Activated CD8-positive, alpha-beta memory T cell treated with anti-CD3 and anti-CD28 coated beads, Interleukin-2, amount 50 U/mL, for 1 hour (primary cell): Measurements from ENCODE around the gene NRF1.
"Not testable (repeated sequence)": the region's sequence is repeated elsewhere in the genome, so short reads cannot be mapped to it uniquely, and the experiment has no call there.

Experiments
- DNase-seq: peaks from one replicate; pipeline ENCODE4 v3.0.0-alpha.2; 2020; ENCODE audit errors: extremely low read depth

The NRF1 gene

DNA sequence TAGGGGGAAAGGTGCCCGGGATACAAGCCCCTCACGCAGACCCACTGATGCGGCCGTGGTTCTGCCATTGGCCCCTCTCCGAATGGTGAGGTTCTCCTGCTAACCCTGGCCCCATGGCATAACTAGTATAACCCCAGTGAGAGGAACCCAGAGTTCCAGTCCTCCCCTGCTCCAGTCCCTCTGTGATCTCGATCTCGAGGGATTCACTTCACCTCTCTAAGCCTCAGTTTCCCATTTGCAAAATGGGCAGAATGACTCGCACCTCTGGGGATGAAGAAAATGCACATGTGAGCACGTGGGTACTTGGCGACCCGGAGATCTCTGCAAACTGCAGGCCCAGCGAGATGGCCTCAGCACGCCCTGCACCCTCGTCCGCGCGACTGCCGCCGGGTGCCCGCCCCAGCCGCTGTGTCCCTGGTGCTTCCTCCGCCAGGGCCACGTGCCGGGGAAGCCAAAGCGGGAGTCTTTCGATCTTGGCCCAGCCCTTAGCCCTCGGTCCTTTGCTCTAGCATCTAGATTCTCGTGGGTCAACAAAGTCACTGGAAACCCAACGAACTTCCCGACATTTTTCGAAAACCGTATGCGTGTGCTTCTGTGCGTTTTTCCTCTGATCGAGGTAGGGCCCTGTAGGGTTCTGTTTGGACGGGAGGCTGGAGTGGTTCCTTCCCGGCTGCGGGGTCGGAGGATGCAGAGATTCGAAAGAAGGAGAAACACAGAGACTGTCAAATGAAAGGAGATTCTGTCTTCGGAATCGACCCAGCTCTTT, 171.5 kb downstream of the NRF1 start:
- no peak for DNase-seq

GRCh38 chr7:129783584-129783919, 172.0 kb downstream of the NRF1 start:
- no peak for DNase-seq

DNA sequence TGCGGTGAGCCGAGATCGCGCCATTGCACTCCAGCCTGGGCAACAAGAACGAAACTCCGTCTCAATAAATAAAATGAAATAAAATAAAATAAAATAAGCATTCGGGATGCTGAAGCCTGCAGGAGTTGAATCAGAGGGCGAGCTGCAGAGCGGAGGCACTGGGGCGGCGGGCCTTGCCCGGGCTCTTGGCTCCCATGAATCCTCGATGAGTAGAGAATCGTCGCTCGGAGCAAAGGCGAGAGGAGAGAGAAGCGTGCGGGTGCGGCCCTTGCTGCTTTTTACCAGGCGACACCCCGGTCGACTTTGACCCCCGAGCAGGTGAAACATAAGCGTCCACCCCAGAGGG, 172.9 kb downstream of the NRF1 start:
- DNase-seq: no peak

- DNase-seq: no peak
Observed at GRCh38 chr7:129784783-129785684, 173.5 kb downstream of the NRF1 start.

DNA sequence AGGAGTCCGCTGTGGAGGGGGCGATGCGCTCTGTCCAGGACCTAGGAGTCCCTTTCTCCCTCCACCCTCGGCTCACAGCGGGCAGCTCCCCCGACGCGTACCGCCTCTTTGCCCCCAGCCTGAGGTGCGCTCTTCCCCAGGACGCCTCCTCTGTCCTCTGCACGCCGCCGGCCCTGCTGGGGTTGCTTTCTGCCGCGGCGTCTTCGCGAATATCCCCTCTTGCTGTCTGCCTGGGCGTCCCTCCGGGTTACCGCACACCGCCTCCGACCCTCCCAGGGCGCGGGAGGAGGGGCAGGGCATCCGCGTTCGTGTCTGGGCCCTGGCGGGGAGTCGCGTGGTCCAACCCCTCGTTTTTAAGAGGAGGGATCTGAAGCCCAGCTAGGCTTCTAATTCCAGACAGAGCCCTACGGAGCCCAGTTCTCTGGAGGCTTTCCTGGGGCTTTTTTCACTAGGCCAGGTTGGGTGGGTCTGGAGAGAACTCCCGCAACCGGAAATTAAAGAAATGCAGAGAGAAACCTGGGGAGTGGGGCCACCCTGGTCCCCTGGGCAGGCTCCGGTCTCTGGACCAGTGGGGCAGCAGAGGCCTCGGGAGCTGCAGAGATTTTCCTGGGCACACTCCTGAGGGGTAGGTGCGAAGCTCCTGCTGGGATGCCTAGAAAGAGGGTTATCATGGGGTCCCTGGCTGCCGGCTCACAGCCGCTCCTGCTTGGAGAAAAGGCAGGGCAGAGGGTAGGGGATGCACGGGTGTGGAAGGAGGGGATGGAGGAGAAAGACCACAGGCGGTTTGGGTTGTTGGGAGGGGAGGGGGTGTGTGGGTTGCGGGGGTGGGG, 174.4 kb downstream of the NRF1 start:
- DNase-seq: no peak

- DNase-seq: no peak
Observed at GRCh38 chr7:129786825-129787563, 175.5 kb downstream of the NRF1 start.

DNA sequence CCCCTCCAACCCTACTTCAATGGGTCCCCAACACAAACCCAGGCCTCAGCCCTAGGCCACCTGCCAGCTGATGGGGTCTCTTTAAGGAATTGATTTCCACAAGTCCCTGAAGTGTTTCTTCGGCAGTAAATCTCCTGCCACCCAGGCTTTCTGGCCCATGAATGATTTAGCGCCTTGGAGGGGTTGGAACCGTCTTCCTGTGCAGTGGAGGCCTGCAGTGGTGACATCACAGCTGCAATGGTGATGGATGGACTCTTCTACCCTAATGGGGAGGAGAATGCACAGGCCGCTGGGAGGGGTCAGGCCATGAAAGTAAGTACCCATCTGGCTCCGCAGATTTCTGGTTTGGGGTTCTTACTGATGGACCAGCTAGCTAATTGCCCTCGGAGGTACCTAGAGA, 177.5 kb downstream of the NRF1 start:
- DNase-seq: no peak

DNA sequence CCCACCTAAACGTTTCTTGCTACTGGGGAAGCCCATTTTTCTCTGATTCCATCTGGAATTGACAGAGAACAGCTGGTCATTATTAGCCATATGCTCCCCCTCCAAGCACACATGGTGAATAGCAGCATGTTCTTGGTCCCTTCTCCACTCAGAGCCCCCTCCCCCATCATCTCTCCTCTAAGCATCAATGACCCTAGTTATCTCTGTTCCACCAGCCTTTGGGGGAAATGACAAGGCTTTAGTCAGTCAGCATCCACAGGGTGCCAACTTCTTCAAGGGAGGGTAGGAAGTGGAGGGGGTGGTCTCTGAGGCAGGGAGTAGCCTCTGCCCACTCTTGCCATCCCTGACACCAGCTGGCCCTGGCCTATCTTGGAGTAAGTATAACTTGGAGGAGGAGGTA, 178.1 kb downstream of the NRF1 start:
- no peak for DNase-seq

GRCh38 chr7:129790136-129790535, 178.6 kb downstream of the NRF1 start:
- DNase-seq: no peak

GRCh38 chr7:129792721-129793120, 181.2 kb downstream of the NRF1 start:
- DNase-seq: no peak

DNA sequence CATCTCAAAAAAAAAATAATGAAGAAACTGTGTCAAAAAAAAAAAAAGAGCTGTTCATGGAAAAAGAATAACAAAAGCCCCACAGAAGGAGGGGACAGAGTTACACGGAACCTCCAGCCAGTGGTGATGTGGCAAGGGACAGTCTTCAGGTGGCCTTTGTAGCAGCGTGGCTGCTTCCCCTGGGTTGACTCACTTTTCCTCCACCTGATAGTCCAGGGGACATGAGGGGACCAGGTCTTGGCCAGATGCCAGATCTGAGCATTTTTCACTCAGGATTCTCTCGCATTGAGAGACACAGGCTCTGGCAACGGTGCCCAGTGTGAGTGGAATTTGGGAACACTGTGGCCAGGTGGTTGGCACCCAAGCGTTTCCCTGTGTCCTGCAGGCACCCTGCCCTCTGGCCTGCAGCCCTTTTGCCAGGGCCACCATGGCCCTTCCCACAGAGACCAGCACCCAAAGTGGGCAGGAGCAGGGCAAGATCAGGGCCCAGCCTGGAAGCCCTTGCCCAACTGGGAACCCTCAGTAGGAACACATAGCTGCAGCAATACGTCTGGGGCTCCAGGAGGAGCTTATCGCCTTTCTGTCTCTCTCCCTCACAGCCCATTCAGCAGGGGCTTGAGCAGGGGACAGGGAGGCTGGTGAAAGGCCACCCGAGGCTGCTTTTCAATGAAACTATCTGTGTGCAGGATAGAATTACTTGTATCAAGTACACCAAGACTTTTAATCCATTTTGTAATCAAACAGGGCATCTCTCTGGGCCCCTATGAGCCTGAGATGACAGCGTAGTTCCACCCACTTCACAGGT, 182.2 kb downstream of the NRF1 start:
- no peak for DNase-seq

DNA sequence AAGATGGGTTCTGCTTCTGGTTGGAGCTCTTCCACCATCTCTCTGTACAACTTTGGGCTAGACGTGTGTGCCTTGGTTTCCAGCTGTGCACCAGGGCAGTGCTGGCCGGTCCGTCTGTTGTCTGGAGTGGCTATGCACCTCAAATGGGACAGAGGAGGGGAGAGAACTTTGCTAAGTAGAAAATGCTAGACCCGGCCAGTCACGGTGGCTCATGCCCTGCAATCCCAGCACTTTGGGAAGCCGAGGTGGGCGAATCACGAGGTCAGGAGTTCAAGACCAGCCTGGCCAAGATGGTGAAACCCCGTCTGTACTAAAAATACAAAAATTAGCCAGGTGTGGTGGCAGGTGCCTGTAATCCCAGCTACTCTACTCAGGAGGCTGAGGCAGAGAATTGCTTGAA, 182.9 kb downstream of the NRF1 start:
- DNase-seq: not testable (repeated sequence)

DNA sequence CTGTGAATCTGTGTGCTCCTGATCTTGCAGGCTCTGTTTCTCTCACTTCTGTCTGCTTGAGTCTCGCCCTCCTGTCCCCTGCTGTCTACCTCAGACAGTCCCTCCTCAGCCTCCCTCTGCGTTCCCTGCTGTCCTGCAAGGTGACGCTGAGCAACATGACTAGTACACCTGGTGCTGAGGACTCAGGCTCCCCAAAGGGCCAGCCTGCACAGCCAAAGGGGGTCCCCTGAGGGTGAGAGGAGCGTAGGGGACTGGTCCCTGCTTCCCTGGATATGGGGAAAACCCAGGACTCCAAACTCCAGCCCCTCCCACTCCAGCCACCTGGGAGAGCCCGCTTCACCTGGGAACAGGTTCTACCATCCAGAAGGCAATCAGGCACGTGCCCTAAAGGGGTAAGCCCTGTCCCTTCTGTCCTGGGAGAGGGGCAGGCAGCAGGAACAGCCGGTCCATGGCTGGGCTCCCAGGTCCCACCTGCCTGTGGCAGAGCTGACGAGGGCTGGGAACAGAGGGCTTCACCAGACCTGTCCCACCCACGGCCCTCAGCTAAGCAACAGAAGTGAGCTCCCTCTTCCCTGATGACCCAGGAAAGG, 184.8 kb downstream of the NRF1 start:
- DNase-seq: no peak

GRCh38 chr7:129797214-129797789, 185.8 kb downstream of the NRF1 start:
- no peak for DNase-seq

- no peak for DNase-seq
Observed at GRCh38 chr7:129798616-129799349, 187.3 kb downstream of the NRF1 start.

GRCh38 chr7:129799350-129799955, 187.9 kb downstream of the NRF1 start:
- DNase-seq: no peak

DNA sequence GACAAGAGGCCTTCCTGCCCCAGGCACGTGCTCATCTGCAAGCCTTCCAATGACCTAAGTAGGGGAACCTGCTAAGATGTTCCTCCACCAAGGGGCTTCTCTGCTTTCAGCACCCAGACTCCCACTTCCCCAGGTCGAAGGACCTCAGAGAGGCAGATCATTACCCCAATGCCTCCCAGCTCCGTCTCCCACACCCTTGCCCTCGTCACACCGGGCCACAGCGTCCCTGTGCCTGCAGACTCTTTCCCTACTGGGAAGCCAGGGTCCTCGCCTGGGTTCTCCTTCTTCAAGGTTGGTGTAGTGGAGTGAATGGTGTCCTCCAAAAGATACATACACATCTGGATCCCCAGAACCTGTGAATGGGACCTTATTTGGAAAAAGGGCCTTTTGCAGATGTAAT, 189.4 kb downstream of the NRF1 start:
- no peak for DNase-seq

GRCh38 chr7:129801882-129802281, 190.4 kb downstream of the NRF1 start:
- DNase-seq: no peak

DNA sequence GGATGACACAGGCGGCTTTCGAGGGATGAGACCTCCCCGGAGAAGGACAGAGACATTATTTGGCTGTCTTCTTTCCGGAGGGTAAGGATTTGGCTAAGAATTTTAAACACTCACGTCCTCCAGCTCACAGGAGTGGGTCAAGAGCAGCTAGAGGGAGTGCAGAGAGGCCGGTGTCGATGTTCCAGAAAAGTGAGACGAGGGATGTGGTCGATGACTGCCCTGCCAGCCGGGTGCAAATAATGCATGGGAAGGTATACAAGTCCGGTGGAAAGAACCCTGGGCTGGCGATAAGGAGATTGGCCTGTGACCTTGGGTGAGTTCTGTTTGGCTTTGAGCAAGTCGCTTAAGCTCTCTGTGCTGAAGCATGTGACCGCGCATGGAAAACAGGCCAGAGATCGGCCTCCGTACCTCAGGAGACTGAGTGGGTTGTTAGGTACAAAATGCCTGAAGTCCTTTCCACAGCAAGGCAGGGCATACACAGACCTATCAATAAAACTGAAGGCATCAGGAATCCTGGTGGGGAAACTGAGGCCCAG, 192.1 kb downstream of the NRF1 start:
- DNase-seq: no peak
